Testis (tissue), 3 donors: ENCODE measurements around the gene BMAL1. TPM values are rescaled to one million over a fixed set of nuclear protein-coding genes. Genes with fewer than 3 reads are reported as not detected.

Experiments
- DNase-seq: peaks from one replicate; pipeline ENCODE4 v3.0.0-alpha.2; 2019
- H3K27ac ChIP-seq, 2 donors: fragments of 200-600 bp; sonication (generic); one replicate each; pipeline ENCODE4 v1.5.1; 2019
- H3K27me3 ChIP-seq: fragments of 200-600 bp; sonication (generic); one replicate; pipeline ENCODE4 v1.5.1; 2019
- H3K36me3 ChIP-seq: fragments of 200-600 bp; sonication (generic); one replicate; pipeline ENCODE4 v1.5.1; 2017; ENCODE audit warnings: low read depth; ENCODE audit errors: missing control alignments
- H3K4me1 ChIP-seq: fragments of 200-600 bp; sonication (generic); one replicate; pipeline ENCODE4 v1.5.1; 2019
- H3K4me3 ChIP-seq, 2 donors: fragments of 200-600 bp; sonication (generic); one replicate each; pipeline ENCODE4 v1.5.1; 2017 to 2019
- H3K9me3 ChIP-seq: fragments of 200-600 bp; sonication (generic); one replicate; pipeline ENCODE4 v1.5.1; 2017
- CTCF ChIP-seq, 3 experiments: fragments of 450-650 bp in 2 of 3; fragments of 200-600 bp in 1 of 3; sonication (generic) in 1 of 3; IDR thresholded peaks; one replicate each; pipeline ENCODE4 v1.5.1; 2016 to 2019; ENCODE audit warnings: antibody characterized with exemption in 3 of 3, mild to moderate bottlenecking in 2 of 3, moderate library complexity in 1 of 3
- POLR2A ChIP-seq: fragments of 450-650 bp; IDR thresholded peaks from one replicate; pipeline ENCODE4 v1.6.1; 2017; ENCODE audit warnings: antibody characterized with exemption, mild to moderate bottlenecking, moderate library complexity
- WGBS, 2 donors: methylation state at CpG; one replicate each; pipeline ENCODE4 v1.1.5; 2018; 5-methylcytosine and 5-hydroxymethylcytosine counted together
- intact Hi-C: fragments of 100-400 bp; cut with DNase I; formaldehyde crosslinking; loops from one replicate; pipeline ENCODE4 v1.15.1; 2023; ENCODE audit warnings: low total_unique reads
- polyA plus RNA-seq: library from polyadenylated mRNA; stranded (reverse); fragments of 350-450 nt; fragmentation: Illumina TruSeq; extraction: RNeasy Lipid Tissue Mini Kit (QIAGEN cat#74804); gene quantifications from one replicate; pipeline ENCODE4 v1.2.3, GENCODE V29; 2014; ENCODE audit warnings: low read depth, low replicate concordance; ENCODE audit not compliant: insufficient read depth
- total RNA-seq, 2 donors: library from RNA; depleted of rRNA; stranded (reverse); fragments of >200 nt; gene quantifications; one replicate each; pipeline ENCODE4 v1.2.3, GENCODE V29; 2016

BMAL1 gene
- total and polyA plus RNA-seq, 3 donors from 2014 or later, result 21.5 to 40.3 (median 35.7) TPM

GRCh38 chr11:13280092-13280722 is 2.6 kb downstream of the BMAL1 start:
- H3K9me3 ChIP-seq, result no peaks in the 10 kb centered on the region
- no peak for TF ChIP-seq CTCF (IDR thresholded peaks at IDR 0.05)
- no peak for TF ChIP-seq POLR2A
- WGBS, 2 donors, result 58 to 60% methylated on average over 3 of the region's 3 CpGs
- no peak overlapping the region for H3K4me3 ChIP-seq
- no peaks in the 10 kb centered on the region for H3K27me3 ChIP-seq
- no peaks in the 10 kb centered on the region for H3K36me3 ChIP-seq
- no peak overlapping the region for H3K27ac ChIP-seq
- no peak for DNase-seq
- peaks cover 4% of the 10 kb centered on the region for H3K4me1 ChIP-seq
- intact Hi-C loops, result no loop called here

- TF ChIP-seq POLR2A (no peak), CTCF (IDR thresholded peaks at IDR 0.05) (no peak)
- Histone ChIP-seq H3K4me3 (no peak overlapping the region), H3K9me3 (no peaks in the 10 kb centered on the region), H3K27me3 (no peaks in the 10 kb centered on the region), H3K36me3 (no peaks in the 10 kb centered on the region), H3K27ac (no peak overlapping the region), H3K4me1 (peaks cover 4% of the 10 kb centered on the region)
- no peak for DNase-seq
- WGBS, 2 donors, result 73 to 76% methylated on average over 3 of the region's 3 CpGs
- intact Hi-C loops, result no loop called here
Measured at GRCh38 chr11:13280777-13281176, 3.2 kb downstream of the BMAL1 start.

- TF ChIP-seq POLR2A (no peak), CTCF (IDR thresholded peaks at IDR 0.05) (no peak)
- intact Hi-C loops, result no loop called here
Measured at GRCh38 chr11:13283636-13284035, 6.0 kb downstream of the BMAL1 start.

GRCh38 chr11:13284776-13285588 is 7.4 kb downstream of the BMAL1 start:
- Histone ChIP-seq H3K4me1 (no peaks in the 10 kb centered on the region), H3K27me3 (no peaks in the 10 kb centered on the region), H3K4me3 (no peak overlapping the region), H3K36me3 (no peaks in the 10 kb centered on the region), H3K27ac (no peak overlapping the region), H3K9me3 (no peaks in the 10 kb centered on the region)
- intact Hi-C loops, result no loop called here
- WGBS, 2 donors, result 79 to 84% methylated on average over 11 of the region's 11 CpGs
- TF ChIP-seq POLR2A, result no peak
- no peak for TF ChIP-seq CTCF (IDR thresholded peaks at IDR 0.05)
- no peak for DNase-seq

More at GRCh38 chr11:13283636-13284035, 6.0 kb downstream of the BMAL1 start:
- DNase-seq, result no peak
- no peaks in the 10 kb centered on the region for H3K9me3 ChIP-seq
- H3K27ac ChIP-seq, result no peak overlapping the region
- no peak overlapping the region for H3K4me3 ChIP-seq
- WGBS, 2 donors, result 75 to 93% methylated on average over 4 of the region's 4 CpGs
- no peaks in the 10 kb centered on the region for H3K36me3 ChIP-seq
- no peaks in the 10 kb centered on the region for H3K27me3 ChIP-seq
- H3K4me1 ChIP-seq, result peaks cover 4% of the 10 kb centered on the region
